ENCODE results near the gene FAM136A.

- TF ChIP-seq CTCF (IDR thresholded peaks at IDR 0.05) (no peak), POLR2A (IDR thresholded peaks at IDR 0.05) (no peak)
Observed at GRCh38 chr2:70270323-70270722, 31.5 kb downstream of the FAM136A start.
